Limb (tissue), 2 donors: ENCODE measurements around the gene CFAP53.
"Not testable (repeated sequence)": the region's sequence is repeated elsewhere in the genome, so short reads cannot be mapped to it uniquely, and the experiment has no call there.

Experiments used
- DNase-seq, 2 donors: peaks; one replicate each; pipeline ENCODE4 v3.0.0-alpha.2; 2016; ENCODE audit errors: extremely low spot score in 2 of 2

CFAP53 gene

DNA sequence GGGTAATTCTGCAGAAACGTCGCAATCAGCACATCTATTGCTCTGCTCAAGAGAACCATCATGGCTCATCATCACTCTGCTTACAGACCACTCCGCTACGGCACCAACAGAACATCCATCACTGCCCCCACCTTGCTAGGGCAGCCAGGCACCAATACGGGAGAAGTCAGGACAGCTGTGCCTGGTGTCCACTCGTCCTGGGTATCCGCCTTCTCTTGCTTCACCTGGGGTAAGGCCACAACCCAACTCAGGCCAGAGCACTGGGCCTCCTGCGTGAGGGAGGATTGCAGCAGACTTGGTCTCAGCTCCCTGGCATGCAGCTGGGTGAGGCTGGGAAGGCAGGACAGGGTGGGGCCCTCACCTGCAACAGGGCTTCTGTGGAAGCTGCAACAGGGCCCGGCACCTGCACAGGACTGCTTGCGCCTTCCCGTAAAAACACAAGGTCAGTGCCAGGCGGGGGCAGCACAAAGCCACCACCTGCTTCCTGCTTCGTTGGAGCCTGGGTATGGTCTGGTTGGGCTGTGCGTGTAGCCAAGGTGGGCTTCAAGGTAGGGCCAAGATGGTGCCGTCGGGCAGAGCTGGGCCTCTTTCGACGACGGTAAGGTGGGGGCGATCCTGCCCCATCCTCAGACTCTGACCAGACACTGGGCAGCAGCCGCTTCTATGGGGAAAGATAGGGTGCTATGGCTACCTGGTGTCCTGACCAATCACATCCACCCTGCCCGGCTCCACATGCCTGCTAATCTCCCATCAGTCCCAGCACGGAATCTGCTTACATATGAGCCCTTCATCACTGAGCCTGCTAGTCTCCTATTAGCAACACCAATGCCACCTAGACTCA, 7.1 kb upstream of the CFAP53 start:
- no peak for DNase-seq

DNA sequence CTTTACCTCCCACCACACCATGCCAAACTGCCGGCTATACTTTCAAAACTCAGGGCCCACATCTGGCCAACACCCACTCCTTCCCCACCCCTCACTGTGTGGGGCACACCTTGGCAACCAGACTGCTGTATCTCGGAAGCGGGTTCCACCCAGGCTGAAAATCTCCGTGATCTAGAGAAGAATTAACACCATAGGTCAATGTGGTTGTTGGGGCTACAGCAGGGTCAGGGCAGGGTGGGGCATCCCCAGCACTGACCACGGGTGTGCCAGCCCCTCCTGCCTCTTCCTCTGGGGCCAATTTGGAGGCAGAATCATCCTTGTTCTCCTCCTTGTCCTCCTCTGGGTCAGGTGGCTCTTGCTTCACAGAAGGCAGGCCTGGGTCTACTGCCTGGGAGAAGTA, 6.3 kb upstream of the CFAP53 start:
- no peak for DNase-seq

DNA sequence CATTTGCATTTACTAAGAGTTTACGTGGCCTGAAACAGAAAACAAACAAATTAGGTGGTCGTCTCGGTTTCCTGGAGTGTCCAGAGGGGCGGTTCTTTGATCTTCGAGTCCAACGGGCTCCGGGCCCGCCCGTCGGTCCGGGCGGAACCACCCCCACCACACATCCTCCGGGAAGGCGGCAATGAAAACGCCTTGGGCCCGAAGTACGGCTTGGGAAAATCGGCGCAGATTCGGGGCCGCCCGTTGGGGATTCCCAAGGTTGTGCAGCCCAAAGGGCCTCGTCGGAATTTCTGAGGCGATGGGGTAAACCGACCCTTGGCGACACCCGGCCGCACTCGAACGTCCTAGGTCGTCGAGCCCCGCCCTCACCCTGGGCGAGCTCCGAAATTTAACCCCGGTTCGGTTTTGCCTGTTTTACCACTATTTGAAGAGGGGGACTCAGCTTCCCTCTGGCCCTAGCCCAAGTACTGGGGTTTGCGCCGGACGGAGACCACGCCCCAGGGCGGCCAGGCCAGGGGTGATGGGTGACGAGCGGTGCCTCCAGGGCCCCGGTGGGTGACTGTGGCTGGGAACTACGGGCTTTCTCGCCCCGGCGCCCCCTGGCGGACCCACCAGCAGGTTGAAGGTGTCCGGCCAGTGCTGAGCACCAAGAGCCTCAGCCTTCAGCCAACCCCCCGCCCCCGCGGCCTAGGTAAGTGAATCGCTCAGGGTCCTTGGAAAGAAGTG, 1.9 kb upstream of the CFAP53 start:
- DNase-seq, result peak; percentile 30 to 83

DNA sequence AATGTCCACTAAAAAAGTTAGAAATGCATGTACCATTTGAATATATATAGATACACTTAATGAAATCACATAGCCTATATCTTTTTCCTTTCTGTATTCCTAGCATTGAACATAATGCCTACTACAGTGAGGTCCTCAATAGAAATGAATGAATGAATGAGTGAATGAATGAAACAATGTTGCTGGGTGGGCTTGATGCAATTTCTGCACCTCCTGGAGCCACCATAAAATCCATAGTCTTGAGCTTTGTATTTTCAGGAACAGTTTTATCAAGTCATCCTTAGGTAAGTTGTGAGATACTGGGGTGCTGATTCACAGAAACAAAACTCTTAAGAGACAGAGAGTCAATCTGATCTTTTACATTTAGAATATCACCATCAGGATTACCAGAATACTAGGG, 3.3 kb downstream of the CFAP53 start:
- no peak for DNase-seq

DNA sequence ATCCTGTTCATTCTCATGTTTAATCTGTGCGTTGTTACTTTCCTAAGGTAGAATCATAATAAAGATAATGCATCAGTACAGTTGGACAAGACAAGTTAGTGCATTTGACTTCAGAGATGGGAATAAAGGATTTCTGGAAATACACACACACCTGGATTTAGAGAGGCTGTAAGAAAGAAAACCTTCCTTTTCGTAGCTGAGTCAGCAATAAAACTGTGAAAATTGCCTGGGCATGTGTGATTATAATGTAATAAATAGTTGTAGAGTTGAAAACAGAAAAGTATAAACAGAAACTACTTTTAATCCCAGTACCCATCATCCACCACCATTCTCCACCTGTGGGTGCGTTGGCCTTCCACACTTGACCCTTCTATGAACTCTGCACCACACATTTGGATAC, 15.4 kb downstream of the CFAP53 start:
- DNase-seq, result no peak

DNA sequence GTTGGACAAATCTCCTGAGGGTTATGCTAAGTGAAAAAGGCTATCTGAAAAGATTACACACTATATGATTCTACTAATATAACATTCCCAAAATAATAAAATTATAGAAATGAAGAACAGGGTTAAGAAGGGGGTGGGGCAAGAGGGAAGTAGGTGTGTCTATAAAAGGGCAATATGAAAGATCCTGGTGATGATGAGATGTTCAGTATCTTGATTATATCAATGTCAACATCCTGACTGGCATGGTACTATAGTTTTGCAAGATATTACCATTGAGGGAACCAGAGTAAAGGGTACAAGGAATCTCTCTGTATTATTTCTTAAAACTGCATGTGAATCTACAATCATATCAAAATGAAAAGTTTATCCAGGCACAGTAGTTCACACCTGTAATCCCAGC, 16.7 kb downstream of the CFAP53 start:
- DNase-seq, result no peak

DNA sequence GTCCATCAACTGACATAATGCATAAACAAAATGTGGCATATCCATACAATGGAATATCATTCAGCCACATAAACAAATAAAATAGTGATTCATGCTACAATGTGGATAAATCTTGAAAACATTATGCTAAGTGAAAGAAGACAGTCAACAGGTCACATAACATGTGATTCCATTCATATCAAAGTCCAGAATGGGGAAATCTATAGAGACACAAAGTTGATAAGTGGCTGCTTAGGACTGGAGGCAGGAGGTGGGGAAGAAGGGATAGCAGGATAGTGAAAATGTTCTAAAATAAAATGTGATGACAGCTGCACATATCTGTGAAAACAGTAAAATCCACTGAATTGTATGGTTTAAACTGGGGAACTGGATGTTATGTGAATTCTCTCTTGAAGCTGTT, 18.7 kb downstream of the CFAP53 start:
- no peak for DNase-seq

DNA sequence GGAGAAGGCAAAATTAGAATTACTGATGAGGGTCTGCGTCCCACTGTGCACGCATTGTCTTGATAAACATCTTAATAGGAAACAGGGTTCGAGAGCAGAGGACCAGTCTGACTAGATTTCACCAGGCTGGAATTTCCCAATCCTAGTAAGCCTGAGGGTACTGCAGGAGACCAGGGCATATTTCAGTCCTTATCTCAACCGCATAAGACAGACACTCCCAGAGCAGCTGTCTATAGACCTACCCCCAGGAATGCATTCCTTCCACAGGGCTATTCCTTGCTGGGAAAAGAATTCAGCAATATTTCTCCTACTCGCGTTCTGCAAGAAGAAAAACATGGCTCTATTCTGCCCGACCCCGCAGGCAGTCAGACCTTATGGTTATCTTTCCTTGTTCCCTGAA, 24.5 kb downstream of the CFAP53 start:
- not testable (repeated sequence) for DNase-seq

DNA sequence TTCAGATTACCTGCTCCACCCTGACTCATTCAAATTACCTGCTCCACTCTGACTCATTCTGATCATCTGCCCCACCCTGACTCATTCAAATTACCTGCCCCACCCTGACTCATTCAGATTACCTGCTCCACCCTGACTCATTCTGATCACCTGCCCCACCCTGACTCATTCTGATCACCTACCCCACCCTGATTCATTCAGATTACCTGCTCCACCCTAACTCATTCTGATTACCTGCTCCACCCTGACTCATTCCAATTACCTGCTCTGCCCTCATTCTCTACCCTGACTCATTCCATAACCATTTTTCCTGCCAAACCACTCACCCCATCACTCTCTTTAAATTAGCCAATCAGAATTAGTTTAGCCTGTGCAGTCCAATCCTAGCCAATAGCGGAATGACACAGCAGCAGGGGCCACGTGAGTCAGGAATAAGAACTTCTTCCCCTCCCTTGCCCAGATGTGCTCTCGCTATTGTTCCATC, 26.2 kb downstream of the CFAP53 start:
- no peak for DNase-seq

DNA sequence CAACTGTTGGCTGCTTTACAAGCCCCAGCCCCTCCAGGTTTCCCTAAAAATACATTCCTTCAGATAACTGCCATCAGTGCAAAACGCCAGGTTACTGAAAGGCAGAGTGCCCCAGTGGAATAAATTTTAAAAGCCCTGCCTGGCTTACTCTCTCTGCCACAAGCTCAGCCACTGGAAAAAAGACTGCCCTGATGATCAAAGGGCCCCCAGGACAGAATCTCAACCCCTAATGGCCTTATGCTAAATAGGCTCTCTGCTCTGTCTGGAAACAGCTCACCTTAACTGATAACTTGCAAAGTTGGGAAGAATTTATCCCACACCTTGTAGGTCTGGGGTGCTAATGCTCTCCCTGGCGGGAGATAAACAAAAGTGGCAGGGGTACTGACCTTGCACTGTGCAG, 33.9 kb downstream of the CFAP53 start:
- DNase-seq, result no peak

DNA sequence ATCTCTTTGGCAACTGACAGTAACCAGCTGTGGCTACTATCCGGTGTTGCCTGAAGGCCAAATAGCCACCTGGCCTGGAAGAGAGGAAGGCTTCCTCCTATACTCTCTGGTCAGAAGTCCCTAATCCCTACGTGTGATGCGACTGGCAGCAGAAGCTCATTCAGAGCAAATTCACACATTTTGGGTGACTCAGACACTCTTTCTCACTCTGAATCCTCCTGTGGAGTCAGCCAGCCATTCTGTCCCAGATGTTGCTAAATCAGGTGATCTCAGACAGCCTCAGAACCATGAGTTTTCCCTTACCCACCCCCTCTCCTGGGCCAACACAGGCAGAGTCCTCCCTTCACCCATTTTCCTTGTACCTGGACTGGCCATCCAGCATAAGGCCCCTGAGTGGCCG, 34.7 kb downstream of the CFAP53 start:
- DNase-seq, result no peak

DNA sequence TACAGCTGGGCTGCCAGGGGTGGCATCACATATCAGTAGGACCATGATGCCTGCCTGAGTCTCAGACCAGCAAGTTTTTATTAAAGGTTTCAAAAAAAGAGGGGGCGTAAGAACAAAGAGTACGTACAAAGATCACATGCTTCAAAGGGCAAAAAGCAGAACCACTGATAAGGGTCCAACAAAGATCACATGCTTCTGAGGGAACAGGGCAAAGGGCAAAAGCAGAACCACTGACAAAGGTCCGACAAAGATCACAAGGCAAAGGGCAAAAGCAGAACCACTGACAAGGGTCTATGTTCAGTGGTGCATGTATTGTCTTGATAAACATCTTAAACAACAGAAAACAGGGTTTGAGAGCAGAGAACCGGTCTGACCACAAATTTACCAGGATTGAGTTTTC, 46.0 kb downstream of the CFAP53 start:
- not testable (repeated sequence) for DNase-seq

DNA sequence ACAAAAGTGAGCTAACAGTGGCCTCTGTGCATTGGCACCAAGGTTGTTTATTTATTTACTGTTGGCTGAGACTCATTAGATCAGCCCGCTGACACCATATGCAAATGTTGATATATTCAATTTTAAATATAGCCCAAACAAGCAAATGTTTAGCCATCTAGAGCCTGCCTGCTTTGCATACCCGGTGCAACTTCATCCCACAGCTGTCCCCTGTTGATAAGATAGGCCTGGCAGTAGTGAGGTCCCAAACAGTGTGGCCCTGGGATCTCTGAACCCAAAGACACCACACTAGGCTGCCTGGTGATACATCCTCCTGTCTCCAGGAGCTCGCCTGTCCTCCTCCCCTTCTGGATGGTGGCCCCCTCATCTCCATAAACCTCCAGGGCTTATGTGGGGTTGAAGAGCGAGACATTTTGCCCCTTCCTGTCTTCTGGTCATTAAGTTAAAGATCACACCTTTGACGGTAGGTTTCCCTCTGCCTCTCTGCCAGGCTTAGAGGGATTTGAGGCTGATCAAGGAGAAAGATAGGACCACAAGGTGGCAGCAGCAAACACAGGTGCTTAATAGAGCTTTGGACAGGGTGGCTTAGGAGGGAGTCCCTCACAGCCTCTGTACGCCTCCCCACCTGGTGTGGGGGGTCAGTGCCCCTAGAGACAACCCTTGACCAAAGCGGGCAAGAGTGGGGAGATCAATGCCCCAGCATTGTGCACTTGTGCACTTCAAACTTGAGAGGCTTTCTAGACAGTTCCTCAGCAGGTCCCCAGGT, 47.7 kb downstream of the CFAP53 start:
- no peak for DNase-seq

DNA sequence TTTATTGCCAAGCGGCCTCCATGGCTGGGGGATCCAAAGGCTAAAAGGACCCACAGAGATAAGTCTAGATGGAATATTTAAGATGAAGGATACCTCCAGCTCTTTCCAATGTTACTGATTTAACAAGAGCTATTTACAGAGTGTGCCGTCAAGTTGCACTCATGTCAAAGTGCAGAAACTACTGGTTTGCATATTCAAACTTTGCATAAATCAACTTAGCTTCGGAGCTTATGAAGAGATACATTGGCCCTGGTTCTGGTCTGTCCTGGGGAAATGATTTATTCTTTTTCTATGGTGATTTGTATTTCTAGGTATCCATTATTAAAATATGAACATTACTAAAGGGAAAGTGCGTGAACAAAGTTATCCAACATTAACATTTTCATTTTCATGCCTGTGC, 57.0 kb downstream of the CFAP53 start:
- DNase-seq, result no peak

DNA sequence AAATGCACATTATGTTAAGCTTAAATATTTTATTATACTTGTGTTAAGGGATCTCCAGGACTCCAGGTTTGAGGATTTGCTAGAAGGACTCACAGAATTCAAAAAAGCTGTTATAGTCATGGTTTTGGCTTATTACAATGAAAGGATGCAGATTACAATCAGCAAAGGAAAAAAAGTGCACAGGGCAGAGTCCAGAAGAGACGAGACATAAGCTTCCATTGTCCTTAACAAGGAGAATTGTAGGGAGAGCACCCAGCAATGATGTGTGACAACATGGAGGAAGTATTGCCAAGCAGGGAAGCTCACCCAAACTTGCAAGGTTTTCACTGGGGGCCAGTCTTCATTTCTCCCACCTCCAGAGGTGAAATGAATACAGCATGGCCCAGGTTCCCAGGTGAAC, 58.6 kb downstream of the CFAP53 start:
- no peak for DNase-seq

DNA sequence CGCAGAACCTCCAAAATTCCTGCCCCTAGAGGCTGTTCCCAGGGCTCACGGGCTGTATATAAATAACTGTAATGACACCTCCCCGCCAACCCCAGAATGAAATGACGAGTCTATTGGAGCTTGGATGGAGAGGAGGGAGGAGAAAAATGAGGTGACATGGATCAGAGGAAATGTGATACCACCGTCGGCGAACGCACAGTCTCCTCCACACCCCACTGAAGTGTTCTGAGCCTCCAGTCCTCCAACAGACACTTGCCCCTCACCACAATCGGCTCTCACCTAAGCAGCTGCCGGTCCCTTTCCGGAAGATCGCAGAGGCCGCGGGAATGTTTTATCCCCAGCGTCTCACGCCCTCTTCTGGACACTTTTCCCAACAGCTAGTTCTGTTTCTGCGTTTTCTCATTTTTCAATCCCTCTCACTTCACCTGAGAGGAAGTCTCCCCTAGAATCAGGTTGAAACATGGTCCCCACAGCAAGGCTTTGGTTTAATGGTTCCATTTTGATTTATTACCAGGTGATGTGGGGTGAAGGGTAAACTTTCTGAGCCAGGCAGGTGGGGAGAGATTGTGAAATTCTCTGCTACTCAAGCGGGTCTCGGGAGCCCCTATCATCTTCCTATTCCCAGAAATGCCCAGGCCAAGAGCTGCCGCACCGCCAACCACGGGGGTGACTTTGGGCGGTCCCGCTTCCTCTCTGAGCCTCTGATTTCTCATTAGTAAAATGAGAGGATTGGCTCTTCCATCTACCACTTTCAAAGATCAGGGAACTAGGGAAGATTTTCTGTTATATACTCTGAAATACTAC, 62.3 kb downstream of the CFAP53 start:
- peak; percentile 45 to 69 for DNase-seq

DNA sequence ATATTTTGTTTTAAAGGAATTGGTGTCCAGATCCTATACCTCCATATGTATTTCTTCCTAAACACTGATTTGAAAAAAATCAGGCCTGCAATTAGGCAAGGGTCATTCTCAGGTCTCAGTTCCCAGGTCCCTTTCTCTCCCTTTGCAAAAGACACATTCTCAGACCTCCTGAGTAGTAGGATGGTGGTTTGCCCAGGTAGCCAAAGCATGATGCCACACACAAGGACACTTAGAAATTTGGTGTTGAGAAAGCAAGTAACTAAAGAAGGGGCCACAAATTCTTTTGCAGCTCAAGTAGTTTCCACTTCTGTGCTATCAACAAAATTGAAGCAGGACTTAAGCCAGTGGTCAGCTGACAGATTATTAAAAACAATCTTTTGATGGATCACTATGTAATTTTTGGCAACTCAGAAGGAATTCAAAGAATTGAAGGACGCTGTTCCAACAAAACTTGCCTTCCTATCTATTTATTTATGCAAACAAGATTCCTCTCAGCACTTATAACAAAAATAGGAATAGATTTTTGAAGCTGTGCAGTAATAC, 64.7 kb downstream of the CFAP53 start:
- no peak for DNase-seq

DNA sequence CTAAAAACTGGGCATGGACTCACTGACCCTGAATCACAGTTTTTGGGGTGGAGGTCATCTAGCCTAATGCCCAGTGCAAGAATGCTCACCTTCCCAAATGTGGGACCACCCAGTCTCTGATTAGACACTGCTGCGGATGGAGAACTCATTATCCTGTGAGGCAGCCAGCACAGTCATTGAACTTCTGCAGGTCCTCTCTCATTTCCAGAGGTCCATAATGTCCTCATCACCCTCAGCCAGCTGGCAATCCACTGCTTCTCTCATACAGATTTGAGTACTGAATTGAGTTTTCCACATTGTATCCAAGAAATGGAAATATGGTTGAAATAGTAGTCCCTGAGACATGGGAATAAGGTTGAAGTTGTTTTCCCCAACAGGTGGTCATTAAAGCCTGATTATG, 66.4 kb downstream of the CFAP53 start:
- no peak for DNase-seq

DNA sequence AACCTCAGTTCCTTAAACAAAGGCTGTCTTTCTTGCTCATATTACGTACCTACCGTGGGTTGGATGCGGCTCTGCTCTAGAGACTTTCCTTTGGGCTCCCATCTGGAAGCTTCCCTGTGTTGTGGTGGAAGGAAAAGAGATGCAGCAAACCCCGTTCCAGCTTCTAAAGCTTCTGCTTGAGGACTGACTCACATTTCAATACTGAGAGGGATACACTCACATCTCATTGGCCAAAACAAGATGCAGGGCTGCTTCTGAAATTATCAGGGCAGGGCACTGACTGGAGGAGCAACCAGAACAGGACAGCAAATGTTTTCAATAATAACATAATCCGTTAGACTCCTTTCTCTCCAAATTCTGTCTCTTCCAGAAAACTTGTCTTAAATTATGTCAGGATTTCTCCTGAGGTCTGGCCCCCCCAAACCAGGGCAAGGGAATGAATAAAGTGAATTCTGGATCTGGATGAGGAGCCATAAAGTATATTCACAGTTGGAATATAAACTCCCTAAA, 66.9 kb downstream of the CFAP53 start:
- DNase-seq, result peak in 1 of 2 donors; percentile 15

DNA sequence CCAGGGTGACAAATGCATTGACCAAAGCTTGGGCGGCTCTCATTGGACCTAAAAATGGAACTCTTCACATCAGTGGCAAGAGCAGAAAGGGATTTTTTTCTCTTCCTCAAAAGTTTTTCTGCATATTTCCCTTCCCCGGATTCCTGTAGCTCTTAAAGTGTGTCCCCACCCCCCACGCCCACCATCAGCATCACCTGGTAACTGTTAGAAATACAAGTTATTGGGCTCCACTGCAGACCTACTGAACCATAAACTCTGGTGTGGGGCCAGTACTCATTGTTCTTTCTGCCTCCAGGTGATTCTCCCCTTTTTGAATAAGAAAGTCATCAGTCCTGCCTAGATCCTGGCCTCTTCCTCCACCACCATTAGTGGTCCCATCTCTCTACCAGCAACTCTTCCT, 70.0 kb downstream of the CFAP53 start:
- no peak for DNase-seq

DNA sequence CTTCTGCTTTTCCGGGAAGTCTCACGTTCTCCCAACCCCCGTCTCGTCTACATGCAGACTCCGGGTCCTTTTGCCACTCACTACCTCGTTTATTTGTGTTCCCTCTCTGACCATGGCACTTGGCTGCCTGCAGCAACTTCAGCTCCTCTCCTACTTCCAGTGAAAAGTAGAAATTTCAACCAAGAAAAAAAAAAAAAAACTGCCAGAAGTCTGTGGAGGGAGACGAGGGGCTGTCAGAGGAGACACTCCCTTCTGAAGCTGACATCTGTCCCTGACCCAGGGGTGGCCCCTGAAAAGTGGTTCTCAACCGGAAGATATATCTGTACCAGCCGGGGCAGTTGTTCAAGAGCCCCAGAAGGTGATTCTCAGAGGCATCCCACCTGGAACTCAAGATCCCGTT, 70.6 kb downstream of the CFAP53 start:
- DNase-seq, result no peak
